HL-60 (cell line): Measurements from ENCODE around the gene ITGA3.

Source experiments
- DNase-seq, 2 experiments: peaks; one replicate each; pipeline ENCODE4 v3.0.0-alpha.2; 2010 to 2020; ENCODE audit warnings: low read depth in 1 of 2, low spot score in 1 of 2
- H3K27ac ChIP-seq: fragments of 250-450 bp; sonication (Bioruptor Pico); replicated peaks from 2 replicates; pipeline ENCODE4 v1.5.1; 2020; ENCODE audit warnings: mild to moderate bottlenecking, moderate library complexity
- H3K27me3 ChIP-seq: fragments of 250-450 bp; sonication (Bioruptor Pico); 2 replicates; pipeline ENCODE4 v1.5.1; 2021; ENCODE audit warnings: mild to moderate bottlenecking, moderate library complexity; ENCODE audit not compliant: insufficient read depth, poor library complexity, severe bottlenecking
- H3K4me3 ChIP-seq: replicated peaks from 2 replicates; pipeline ENCODE4 v1.5.1; 2011; ENCODE audit warnings: mild to moderate bottlenecking, control low read depth, low read length; ENCODE audit not compliant: insufficient read depth
- GABPA ChIP-seq: IDR thresholded peaks from 2 replicates; pipeline ENCODE4 v1.6.1; 2012; ENCODE audit warnings: low read depth
- POLR2AphosphoS5 ChIP-seq: IDR thresholded peaks from 2 replicates; pipeline ENCODE4 v1.6.1; 2012; ENCODE audit warnings: low read depth
- REST ChIP-seq: IDR thresholded peaks from 2 replicates; pipeline ENCODE4 v1.6.1; 2012; ENCODE audit warnings: low read depth; ENCODE audit not compliant: insufficient replicate concordance
- SPI1 ChIP-seq: IDR thresholded peaks from 2 replicates; pipeline ENCODE4 v1.6.1; 2012; ENCODE audit warnings: low read depth, mild to moderate bottlenecking, borderline replicate concordance
- TF ChIP-seq, protein P1 (sequence below): IDR thresholded peaks from one replicate; pipeline ENCODE4 v1.5.1; 2011; ENCODE audit warnings: low read length, control low read depth, inconsistent platforms; ENCODE audit not compliant: insufficient read depth

ITGA3 gene

GRCh38 chr17:50067996-50068395 is 12.1 kb downstream of the ITGA3 start:
- Histone ChIP-seq H3K27ac (no peak overlapping the region), H3K27me3 (peaks cover 3% of the 10 kb centered on the region), H3K4me3 (no peak overlapping the region)
- no peak for TF ChIP-seq SPI1
- no peak for TF ChIP-seq REST
- TF ChIP-seq POLR2AphosphoS5, result no peak
- TF ChIP-seq, protein P1, sequence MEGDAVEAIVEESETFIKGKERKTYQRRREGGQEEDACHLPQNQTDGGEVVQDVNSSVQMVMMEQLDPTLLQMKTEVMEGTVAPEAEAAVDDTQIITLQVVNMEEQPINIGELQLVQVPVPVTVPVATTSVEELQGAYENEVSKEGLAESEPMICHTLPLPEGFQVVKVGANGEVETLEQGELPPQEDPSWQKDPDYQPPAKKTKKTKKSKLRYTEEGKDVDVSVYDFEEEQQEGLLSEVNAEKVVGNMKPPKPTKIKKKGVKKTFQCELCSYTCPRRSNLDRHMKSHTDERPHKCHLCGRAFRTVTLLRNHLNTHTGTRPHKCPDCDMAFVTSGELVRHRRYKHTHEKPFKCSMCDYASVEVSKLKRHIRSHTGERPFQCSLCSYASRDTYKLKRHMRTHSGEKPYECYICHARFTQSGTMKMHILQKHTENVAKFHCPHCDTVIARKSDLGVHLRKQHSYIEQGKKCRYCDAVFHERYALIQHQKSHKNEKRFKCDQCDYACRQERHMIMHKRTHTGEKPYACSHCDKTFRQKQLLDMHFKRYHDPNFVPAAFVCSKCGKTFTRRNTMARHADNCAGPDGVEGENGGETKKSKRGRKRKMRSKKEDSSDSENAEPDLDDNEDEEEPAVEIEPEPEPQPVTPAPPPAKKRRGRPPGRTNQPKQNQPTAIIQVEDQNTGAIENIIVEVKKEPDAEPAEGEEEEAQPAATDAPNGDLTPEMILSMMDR, result no peak
- TF ChIP-seq GABPA, result no peak
- no peak for DNase-seq

GRCh38 chr17:50070908-50071680 is 15.2 kb downstream of the ITGA3 start:
- no peak for DNase-seq
- Histone ChIP-seq H3K4me3 (no peak overlapping the region), H3K27me3 (peaks cover 4% of the 10 kb centered on the region), H3K27ac (no peak overlapping the region)
- TF ChIP-seq REST (no peak), SPI1 (no peak), POLR2AphosphoS5 (no peak), GABPA (no peak)
- TF ChIP-seq, protein P1, result no peak

GRCh38 chr17:50071692-50072091 is 15.8 kb downstream of the ITGA3 start:
- TF ChIP-seq SPI1 (no peak), REST (no peak), POLR2AphosphoS5 (no peak), GABPA (no peak)
- TF ChIP-seq, protein P1, result no peak
- peaks cover 9% of the 10 kb centered on the region for H3K27me3 ChIP-seq

More at GRCh38 chr17:50071692-50072091, 15.8 kb downstream of the ITGA3 start:
- Histone ChIP-seq H3K27ac (no peak overlapping the region), H3K4me3 (no peak overlapping the region)
- no peak for DNase-seq
